NCI-H1694 (cell line): ENCODE results near the gene PBX4.
A peak's percentile ranks its signal among the peaks of the same experiment; 100 is the strongest.

Experiments used
- DNase-seq: peaks from one replicate; lab custom pipeline; 2025; lab: John Stamatoyannopoulos, UW

Gene PBX4

DNA sequence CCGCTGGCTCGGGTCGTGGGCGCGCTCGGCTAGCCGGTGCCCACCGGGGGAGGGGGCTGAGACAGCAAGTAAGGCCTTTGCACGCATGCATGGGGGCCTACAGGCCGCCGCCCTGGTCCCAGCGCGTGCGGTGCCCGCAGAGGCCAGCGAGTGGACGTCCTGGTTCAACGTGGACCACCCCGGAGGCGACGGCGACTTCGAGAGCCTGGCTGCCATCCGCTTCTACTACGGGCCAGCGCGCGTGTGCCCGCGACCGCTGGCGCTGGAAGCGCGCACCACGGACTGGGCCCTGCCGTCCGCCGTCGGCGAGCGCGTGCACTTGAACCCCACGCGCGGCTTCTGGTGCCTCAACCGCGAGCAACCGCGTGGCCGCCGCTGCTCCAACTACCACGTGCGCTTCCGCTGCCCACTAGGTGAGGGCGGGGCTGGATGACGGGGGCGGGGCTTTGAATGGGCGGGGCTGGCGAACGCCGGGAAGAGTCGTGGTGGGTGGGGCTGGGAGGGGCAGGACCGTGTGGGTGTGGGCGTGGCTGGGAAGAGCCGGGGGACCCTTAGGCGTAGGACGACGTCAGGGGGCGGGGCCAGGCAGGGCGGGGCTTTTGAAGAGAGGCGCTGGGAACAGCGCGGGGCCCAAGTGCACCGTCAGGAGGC is 78.3 kb downstream of the PBX4 start:
- DNase-seq = no peak

- no peak for DNase-seq
Measured at GRCh38 chr19:19539698-19540063, 78.8 kb downstream of the PBX4 start.

GRCh38 chr19:19538785-19539166 is 79.7 kb downstream of the PBX4 start:
- no peak for DNase-seq

DNA sequence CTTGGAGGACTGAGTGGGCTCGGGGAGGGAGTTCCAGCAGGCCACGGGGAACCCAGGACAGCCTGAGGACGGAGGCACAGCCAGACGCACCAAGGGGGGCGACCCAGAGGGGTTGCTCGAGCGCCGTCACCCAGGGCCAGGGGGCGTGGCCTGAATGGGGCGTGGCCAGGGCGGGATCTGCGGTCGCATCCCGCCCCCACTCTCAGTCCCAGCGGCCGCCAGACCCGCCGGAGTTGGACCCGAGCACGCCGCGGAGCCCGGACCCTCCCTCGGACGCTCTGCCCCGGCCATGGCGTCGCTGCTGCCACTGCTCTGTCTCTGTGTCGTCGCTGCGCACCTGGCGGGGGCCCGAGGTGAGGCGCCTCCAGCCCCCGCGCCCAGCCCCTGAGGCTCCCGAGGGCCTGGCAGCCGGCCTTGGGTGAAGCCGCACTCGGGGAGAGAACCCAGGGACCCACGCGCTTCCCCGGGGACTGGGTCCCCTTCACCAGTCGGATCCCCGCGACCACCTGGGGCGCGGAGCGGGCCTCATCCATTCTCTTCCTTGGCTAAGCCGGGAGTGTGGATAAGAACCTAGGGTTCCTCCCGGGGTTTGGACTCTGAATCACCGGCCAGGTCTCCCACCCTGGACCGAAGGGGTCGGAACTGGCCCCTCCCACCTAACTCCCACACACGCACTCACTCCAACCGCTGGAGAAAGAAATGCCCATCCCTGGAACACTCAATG is 80.3 kb downstream of the PBX4 start, which contains the start of gene CILP2:
TSS of gene CILP2 (plus strand) at position 205 of the 724 bp plus-strand sequence. CDS start at position 290, 85 bp downstream.
- DNase-seq = peak; percentile 19

- no peak for DNase-seq
Measured at GRCh38 chr19:19537075-19538048, 81.1 kb downstream of the PBX4 start.

GRCh38 chr19:19535311-19536191 is 82.9 kb downstream of the PBX4 start:
- DNase-seq = no peak

DNA sequence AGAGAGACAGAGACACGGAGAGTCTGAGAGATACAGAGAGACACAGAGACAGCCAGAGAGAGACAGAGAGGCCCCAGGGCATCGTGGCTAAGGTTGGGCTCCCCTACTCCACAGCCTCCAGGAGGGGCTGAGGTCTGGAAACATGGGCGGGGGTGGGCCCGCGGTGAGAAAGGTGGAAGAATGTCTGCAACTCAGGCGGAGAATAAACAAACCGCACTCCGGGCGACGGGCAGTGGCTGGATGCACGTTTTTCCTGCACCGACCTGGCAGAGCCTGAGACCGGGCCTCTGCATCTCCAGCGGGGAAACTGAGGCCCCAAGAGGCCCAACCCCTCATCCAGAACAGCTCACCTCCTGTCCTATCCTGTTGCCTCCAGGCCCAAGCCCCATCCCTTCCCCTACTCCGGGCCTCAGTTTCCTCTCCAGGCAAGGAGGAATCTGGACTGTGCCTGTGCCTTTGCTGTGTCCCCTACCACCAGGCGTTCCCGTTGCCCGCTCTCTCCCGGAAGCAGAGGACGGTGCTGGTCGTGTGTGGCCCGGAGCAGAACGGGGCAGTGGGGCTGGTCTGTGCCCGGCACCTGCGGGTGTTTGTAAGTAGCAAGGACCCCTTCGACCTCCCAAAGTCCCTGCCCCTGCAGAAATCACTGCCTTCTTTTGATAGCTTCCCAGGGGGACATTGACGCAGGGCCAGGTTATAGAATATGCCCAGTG is 83.8 kb downstream of the PBX4 start:
- no peak for DNase-seq

DNA sequence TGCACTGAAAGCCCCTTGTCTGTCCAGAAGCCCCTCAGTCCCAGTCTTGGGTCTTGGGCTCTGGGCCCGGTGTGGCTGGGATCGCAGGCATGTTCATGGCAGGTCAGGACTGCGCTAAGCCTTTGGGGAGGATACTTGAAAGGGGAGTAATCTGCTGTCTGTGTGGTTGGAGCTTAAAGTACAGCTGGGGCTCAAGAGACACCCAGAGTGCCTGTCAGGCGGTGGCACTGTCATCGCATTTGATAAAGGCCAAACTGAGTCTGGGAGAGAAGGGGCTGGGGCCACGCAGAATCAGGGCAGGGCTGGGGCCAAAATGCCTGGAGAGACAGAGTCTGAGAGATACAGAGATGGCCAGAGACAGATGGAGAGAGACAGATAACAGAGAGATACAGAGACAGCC is 84.6 kb downstream of the PBX4 start:
- no peak for DNase-seq

DNA sequence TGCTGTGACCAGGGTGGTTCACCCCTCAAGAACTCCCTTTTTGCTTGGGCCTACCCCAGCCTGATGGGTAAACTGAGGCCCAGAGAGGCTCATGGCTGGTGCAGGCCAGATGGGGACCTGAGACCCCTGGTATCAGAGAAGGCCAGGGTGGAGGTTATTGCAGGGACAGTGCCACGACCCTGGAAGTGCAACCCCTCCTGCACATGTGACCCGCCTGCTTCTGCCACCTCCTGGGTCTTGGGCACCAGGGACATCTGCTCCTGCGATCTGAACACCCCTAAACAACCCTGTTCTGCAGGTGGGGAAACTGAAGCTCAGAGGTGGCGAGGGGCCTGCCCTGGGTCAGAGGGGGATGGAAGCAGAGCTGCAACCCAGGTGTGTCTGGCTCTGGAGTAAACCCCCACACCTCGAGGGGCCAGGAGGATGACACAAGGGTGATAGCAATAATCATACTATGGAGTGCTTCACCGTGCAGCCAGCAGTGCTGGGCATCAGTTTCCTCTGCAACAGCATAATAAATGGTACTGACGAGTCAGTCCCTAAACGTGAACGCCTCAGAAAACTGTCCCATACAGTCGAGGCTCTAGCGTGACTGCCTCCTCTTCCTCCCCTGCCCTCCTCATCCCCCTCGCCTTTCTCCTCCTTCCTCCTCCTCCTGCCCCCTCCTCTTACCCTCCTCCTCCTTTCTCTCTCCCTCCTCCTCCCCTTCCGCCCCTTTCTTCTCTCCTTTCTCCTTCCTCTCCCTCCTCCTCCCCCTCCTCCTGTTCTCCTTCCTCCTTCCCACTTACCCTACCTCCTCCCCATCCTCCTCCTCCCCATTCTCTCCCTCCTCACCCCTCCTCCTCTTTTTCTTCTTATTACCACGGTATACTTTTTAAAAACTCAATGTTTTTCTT is 85.4 kb downstream of the PBX4 start:
- no peak for DNase-seq

GRCh38 chr19:19531951-19532805 is 86.3 kb downstream of the PBX4 start:
- DNase-seq = peak; percentile 51

DNA sequence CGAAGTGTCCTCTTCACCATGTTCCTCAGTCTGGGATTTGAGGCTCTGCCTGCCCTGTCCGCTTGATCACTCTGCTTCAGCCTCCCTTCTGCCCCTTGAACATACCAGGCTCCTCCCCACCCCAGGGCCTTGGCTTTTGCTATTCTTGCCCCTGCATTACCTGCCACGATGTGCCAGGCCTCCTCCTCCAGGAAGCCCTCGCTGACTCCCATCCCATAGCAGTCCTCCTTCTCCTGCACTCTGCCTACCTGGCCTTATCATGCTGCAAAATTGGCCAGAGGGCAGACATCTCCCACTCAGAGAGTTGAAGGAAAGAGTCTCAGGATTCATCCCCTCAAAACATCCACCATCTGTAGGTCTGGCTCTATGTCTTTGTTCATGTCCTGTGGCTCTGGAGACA is 87.6 kb downstream of the PBX4 start:
- DNase-seq = no peak

DNA sequence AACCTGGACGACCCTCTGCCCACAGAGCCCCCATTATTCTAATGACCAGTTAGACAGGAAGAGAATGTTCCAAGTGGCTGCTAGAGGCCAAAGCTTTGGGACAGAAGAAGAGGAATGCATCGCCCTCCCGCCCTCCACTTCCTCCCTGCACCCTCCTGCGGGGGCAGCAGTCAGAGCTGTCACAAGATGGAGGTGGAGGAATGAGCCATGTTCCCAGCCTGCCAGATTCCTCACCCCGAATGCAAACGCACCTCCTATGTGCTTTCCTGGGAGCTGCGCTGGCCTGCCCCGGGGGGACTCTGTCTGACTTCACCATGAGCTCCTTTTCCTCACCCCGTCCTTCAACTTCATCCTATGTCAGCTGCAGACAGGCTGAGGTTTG is 88.1 kb downstream of the PBX4 start:
- no peak for DNase-seq

GRCh38 chr19:19529783-19530422 is 88.6 kb downstream of the PBX4 start:
- no peak for DNase-seq

DNA sequence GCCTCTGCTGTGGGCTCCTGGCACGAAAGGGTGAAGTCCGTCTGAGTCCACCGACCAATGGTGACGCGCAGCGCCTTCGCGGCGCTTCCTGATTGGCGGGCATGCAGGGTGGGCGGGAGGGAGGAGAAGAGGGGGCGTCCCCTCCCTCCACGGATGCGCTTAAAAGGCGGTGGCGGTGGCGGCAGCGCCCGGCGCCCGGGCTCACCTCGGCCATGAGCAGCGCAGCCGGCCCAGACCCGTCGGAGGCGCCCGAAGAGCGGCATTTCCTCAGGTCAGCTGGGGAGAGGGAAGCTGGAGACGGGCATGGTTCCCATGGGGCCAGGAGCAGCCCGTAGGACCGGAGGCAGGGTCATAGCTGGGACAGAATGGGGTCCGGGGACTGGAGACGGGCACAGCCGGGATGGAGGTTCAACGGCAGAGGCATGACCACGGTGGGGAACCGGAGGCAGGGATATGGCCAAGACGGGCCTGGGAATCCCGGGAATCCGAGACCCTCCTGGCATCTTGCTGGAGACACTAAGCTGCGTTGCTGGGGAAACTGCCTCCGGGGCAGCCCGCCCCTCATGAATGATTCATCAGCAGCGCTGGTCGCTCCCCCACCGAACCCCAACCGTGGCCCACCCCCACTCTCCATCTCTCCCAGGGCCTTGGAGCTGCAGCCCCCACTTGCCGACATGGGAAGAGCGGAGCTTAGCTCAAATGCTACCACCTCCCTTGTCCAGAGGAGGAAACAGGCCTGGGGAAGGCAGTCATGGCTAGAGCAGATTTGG is 89.6 kb downstream of the PBX4 start, which contains the start of gene YJEFN3:
TSS of gene YJEFN3 (plus strand) at position 191 of the 770 bp plus-strand sequence. CDS start at position 213, 22 bp downstream.
- no peak for DNase-seq

GRCh38 chr19:19527674-19528625 is 90.5 kb downstream of the PBX4 start:
- DNase-seq = no peak

GRCh38 chr19:19527371-19527656 is 91.2 kb downstream of the PBX4 start:
- no peak for DNase-seq
